HepG2 (cell line): ENCODE measurements around the gene HMCN2.

Experiments used
- FOXO1 ChIP-seq: sonication (generic); formaldehyde crosslinking; IDR thresholded peaks from 2 replicates; pipeline ENCODE4 v1.4.0; 2020; ENCODE audit warnings: missing genetic modification reagents
- POLR2AphosphoS5 ChIP-seq: IDR thresholded peaks from 2 replicates; pipeline ENCODE4 v1.6.1; 2012; ENCODE audit warnings: low read depth, low read length
- ZBTB4 ChIP-seq: sonication (generic); formaldehyde crosslinking; IDR thresholded peaks from 2 replicates; pipeline ENCODE4 v1.4.0; 2020; ENCODE audit warnings: missing genetic modification reagents, mild to moderate bottlenecking, borderline replicate concordance

- TF ChIP-seq FOXO1 (no peak), ZBTB4 (CRISPR knock-in tag) (no peak), POLR2AphosphoS5 (no peak)
Observed at GRCh38 chr9:130352586-130353285, 87.2 kb downstream of the HMCN2 start.
